Osteoblast (primary cell): ENCODE measurements around the gene KLRG1. TPM values are rescaled to one million over a fixed set of nuclear protein-coding genes. Genes with fewer than 3 reads are reported as not detected.
A peak's percentile ranks its signal among the peaks of the same experiment; 100 is the strongest.

Source experiments
- DNase-seq: peaks from one replicate; pipeline ENCODE4 v3.0.0; 2011; ENCODE audit warnings: low spot score, mixed read lengths; ENCODE audit not compliant: insufficient read length; ENCODE audit errors: missing footprints
- H2AFZ ChIP-seq: 2 replicates; pipeline ENCODE4 v1.6.0; 2011; ENCODE audit warnings: mild to moderate bottlenecking, low read length
- H3K27ac ChIP-seq: 2 replicates; pipeline ENCODE4 v1.5.1; 2011; ENCODE audit warnings: mild to moderate bottlenecking, low read depth, low read length, moderate library complexity
- H3K27me3 ChIP-seq: 2 replicates; pipeline ENCODE4 v1.6.0; 2012; ENCODE audit warnings: mild to moderate bottlenecking, control low read depth, inconsistent platforms, low read length, moderate library complexity; ENCODE audit not compliant: insufficient read depth
- H3K36me3 ChIP-seq: 2 replicates; pipeline ENCODE4 v1.5.1; 2011; ENCODE audit warnings: mild to moderate bottlenecking, low read length, control low read depth, moderate library complexity; ENCODE audit not compliant: insufficient read depth
- H3K4me1 ChIP-seq: 2 replicates; pipeline ENCODE4 v1.5.1; 2011; ENCODE audit warnings: mild to moderate bottlenecking, low read length, control low read depth, moderate library complexity; ENCODE audit not compliant: insufficient read depth
- H3K4me2 ChIP-seq: 2 replicates; pipeline ENCODE4 v1.6.0; 2011; ENCODE audit warnings: mild to moderate bottlenecking, low read length; ENCODE audit not compliant: insufficient read depth
- H3K4me3 ChIP-seq: fragments of 200-600 bp; sonication (generic); 3 replicates; pipeline ENCODE4 v1.5.1; 2012; ENCODE audit warnings: mild to moderate bottlenecking, low read length, inconsistent platforms; ENCODE audit not compliant: insufficient read depth
- H3K79me2 ChIP-seq: 2 replicates; pipeline ENCODE4 v1.6.0; 2012; ENCODE audit warnings: mild to moderate bottlenecking, low read length, control low read depth, inconsistent platforms; ENCODE audit not compliant: insufficient read depth
- H3K9me3 ChIP-seq: 2 replicates; pipeline ENCODE4 v1.5.1; 2011; ENCODE audit warnings: low read depth, low read length, control low read depth
- H4K20me1 ChIP-seq: 2 replicates; pipeline ENCODE4 v1.6.0; 2012; ENCODE audit warnings: mild to moderate bottlenecking, low read length, control low read depth; ENCODE audit not compliant: insufficient read depth
- CTCF ChIP-seq: IDR thresholded peaks from 2 replicates; pipeline ENCODE4 v1.5.1; 2011; ENCODE audit warnings: mild to moderate bottlenecking, low read depth, low read length, moderate library complexity; ENCODE audit errors: extremely low read depth
- total RNA-seq: library from RNA; depleted of rRNA; stranded (reverse); fragments of >200 nt; gene quantifications from 2 replicates; pipeline ENCODE4 v1.2.3, GENCODE V29; 2012

Gene KLRG1
- total RNA-seq, 1 donor = under 0.01 TPM

- peak overlapping the region; percentile 96 for H3K27ac ChIP-seq
- H3K36me3 ChIP-seq = peaks cover 4% of the 10 kb centered on the region
- peaks cover 35% of the 10 kb centered on the region for H3K79me2 ChIP-seq
- TF ChIP-seq CTCF = no peak
- peaks cover 18% of the 10 kb centered on the region for H4K20me1 ChIP-seq
- peaks cover 24% of the 10 kb centered on the region for H3K4me1 ChIP-seq
- no peaks in the 10 kb centered on the region for H3K9me3 ChIP-seq
- H3K4me2 ChIP-seq = peak overlapping the region; percentile 91
- peak overlapping the region; percentile 94 for H2AFZ ChIP-seq
- H3K4me3 ChIP-seq = peak overlapping the region; percentile 90
- DNase-seq = no peak
- H3K27me3 ChIP-seq = no peaks in the 10 kb centered on the region
Measured at GRCh38 chr12:8950702-8951478, 38.5 kb upstream of the KLRG1 start.

GRCh38 chr12:8951744-8952143 lies 37.6 kb upstream of the KLRG1 start:
- Histone ChIP-seq H3K4me2 (no peak overlapping the region), H3K4me1 (peaks cover 24% of the 10 kb centered on the region), H2AFZ (no peak overlapping the region), H3K9me3 (no peaks in the 10 kb centered on the region), H3K27ac (no peak overlapping the region), H3K79me2 (peaks cover 26% of the 10 kb centered on the region), H3K36me3 (no peaks in the 10 kb centered on the region), H3K27me3 (no peaks in the 10 kb centered on the region), H4K20me1 (peaks cover 12% of the 10 kb centered on the region), H3K4me3 (no peak overlapping the region)
- no peak for TF ChIP-seq CTCF
- no peak for DNase-seq

GRCh38 chr12:8953773-8954402 lies 35.5 kb upstream of the KLRG1 start:
- no peak overlapping the region for H3K4me2 ChIP-seq
- no peaks in the 10 kb centered on the region for H3K9me3 ChIP-seq
- peaks cover 5% of the 10 kb centered on the region for H3K79me2 ChIP-seq
- no peaks in the 10 kb centered on the region for H3K36me3 ChIP-seq
- H4K20me1 ChIP-seq = no peaks in the 10 kb centered on the region
- no peak for TF ChIP-seq CTCF
- H2AFZ ChIP-seq = no peak overlapping the region
- H3K27me3 ChIP-seq = no peaks in the 10 kb centered on the region
- H3K4me3 ChIP-seq = no peak overlapping the region
- peaks cover 8% of the 10 kb centered on the region for H3K4me1 ChIP-seq
- no peak for DNase-seq
- no peak overlapping the region for H3K27ac ChIP-seq

GRCh38 chr12:8956073-8956472 lies 33.3 kb upstream of the KLRG1 start:
- Histone ChIP-seq H3K4me3 (no peak overlapping the region), H3K36me3 (no peaks in the 10 kb centered on the region), H3K4me2 (no peak overlapping the region), H2AFZ (no peak overlapping the region), H3K4me1 (no peaks in the 10 kb centered on the region), H3K79me2 (no peaks in the 10 kb centered on the region), H3K27ac (no peak overlapping the region), H3K9me3 (no peaks in the 10 kb centered on the region), H3K27me3 (no peaks in the 10 kb centered on the region), H4K20me1 (no peaks in the 10 kb centered on the region)
- TF ChIP-seq CTCF = no peak
- DNase-seq = no peak
